Thoracic aorta (tissue), 2 donors: ENCODE measurements around the gene CLPSL2. TPM values are rescaled to one million over a fixed set of nuclear protein-coding genes. Genes with fewer than 3 reads are reported as not detected.

ENCODE experiments used
- ATAC-seq: fragments of 150-250 bp; one replicate; pipeline ENCODE4 v1.8.0; 2017; ENCODE audit warnings: low read depth; ENCODE audit not compliant: insufficient number of reproducible peaks, low FRiP score
- DNase-seq: peaks from one replicate; pipeline ENCODE4 v3.0.0-alpha.2; 2020; ENCODE audit warnings: low spot score
- H3K27ac ChIP-seq, 2 donors: fragments of 200-600 bp; sonication (generic); 1 replicate in 1 of 2; 2 replicates in 1 of 2; pipeline ENCODE4 v1.5.1; 2016; ENCODE audit warnings: mild to moderate bottlenecking in 2 of 2, moderate library complexity in 2 of 2
- H3K27me3 ChIP-seq: fragments of 200-600 bp; sonication (generic); replicated peaks from 2 replicates; pipeline ENCODE4 v1.6.0; 2016; ENCODE audit warnings: mild to moderate bottlenecking; ENCODE audit not compliant: insufficient read depth
- H3K36me3 ChIP-seq: fragments of 200-600 bp; sonication (generic); one replicate; pipeline ENCODE4 v1.5.1; 2016
- H3K4me1 ChIP-seq, 2 donors: fragments of 200-600 bp; sonication (generic); 1 replicate in 1 of 2; 2 replicates in 1 of 2; pipeline versions ENCODE4 v1.5.1 to v1.6.0; 2016; ENCODE audit warnings: low read depth in 2 of 2, mild to moderate bottlenecking in 1 of 2; ENCODE audit not compliant: control insufficient read depth in 1 of 2
- H3K4me3 ChIP-seq: fragments of 200-600 bp; sonication (generic); 2 replicates; pipeline ENCODE4 v1.5.1; 2016; ENCODE audit warnings: mild to moderate bottlenecking
- H3K9me3 ChIP-seq: fragments of 200-600 bp; sonication (generic); 2 replicates; pipeline ENCODE4 v1.5.1; 2016
- CTCF ChIP-seq: fragments of 200-600 bp; sonication (generic); IDR thresholded peaks from one replicate; pipeline ENCODE4 v1.5.1; 2019; ENCODE audit warnings: antibody characterized with exemption
- total RNA-seq, 2 donors: library from RNA; depleted of rRNA; stranded (reverse); fragments of >200 nt; gene quantifications; one replicate each; pipeline versions ENCODE4 v1.1.0 to v1.2.3, GENCODE V29; 2016

Gene CLPSL2
- total RNA-seq, 2 donors from 2014 or later = not detected

GRCh38 chr6:35757456-35758123 lies 18.8 kb upstream of the CLPSL2 start:
- Histone ChIP-seq H3K27ac (no peak overlapping the region), H3K4me1 (no peaks in the 10 kb centered on the region), H3K36me3 (no peaks in the 10 kb centered on the region), H3K9me3 (no peaks in the 10 kb centered on the region), H3K4me3 (no peak overlapping the region), H3K27me3 (no peaks in the 10 kb centered on the region)
- no peak for ATAC-seq
- DNase-seq = no peak
- TF ChIP-seq CTCF = no peak

- Histone ChIP-seq H3K9me3 (no peaks in the 10 kb centered on the region), H3K4me3 (no peak overlapping the region), H3K27me3 (no peaks in the 10 kb centered on the region), H3K4me1 (no peaks in the 10 kb centered on the region), H3K36me3 (no peaks in the 10 kb centered on the region), H3K27ac (no peak overlapping the region)
- ATAC-seq = no peak
- no peak for TF ChIP-seq CTCF
- DNase-seq = no peak
These were observed 17.0 kb upstream of the CLPSL2 start for GRCh38 chr6:35759426-35759825.

GRCh38 chr6:35765739-35766138 lies 10.7 kb upstream of the CLPSL2 start:
- no peak overlapping the region for H3K4me3 ChIP-seq
- ATAC-seq (no peak), DNase-seq (no peak)
- H3K4me1 ChIP-seq = no peaks in the 10 kb centered on the region
- no peaks in the 10 kb centered on the region for H3K9me3 ChIP-seq
- TF ChIP-seq CTCF = no peak
- no peaks in the 10 kb centered on the region for H3K36me3 ChIP-seq
- H3K27me3 ChIP-seq = no peaks in the 10 kb centered on the region
- H3K27ac ChIP-seq = no peak overlapping the region

- DNase-seq (no peak), ATAC-seq (no peak)
- no peak for TF ChIP-seq CTCF
- no peaks in the 10 kb centered on the region for H3K4me1 ChIP-seq
- H3K27ac ChIP-seq = no peak overlapping the region
- H3K4me3 ChIP-seq = no peak overlapping the region
- no peaks in the 10 kb centered on the region for H3K9me3 ChIP-seq
- H3K36me3 ChIP-seq = no peaks in the 10 kb centered on the region
- no peaks in the 10 kb centered on the region for H3K27me3 ChIP-seq
These were observed 7.2 kb upstream of the CLPSL2 start for GRCh38 chr6:35769211-35769610.

- peaks cover 0 to under 1% of the 10 kb centered on the region in 2 donors for H3K4me1 ChIP-seq
- no peaks in the 10 kb centered on the region for H3K9me3 ChIP-seq
- TF ChIP-seq CTCF = no peak
- no peaks in the 10 kb centered on the region for H3K36me3 ChIP-seq
- H3K27ac ChIP-seq = no peak overlapping the region
- peaks cover 1% of the 10 kb centered on the region for H3K27me3 ChIP-seq
- H3K4me3 ChIP-seq = no peak overlapping the region
- ATAC-seq = no peak
- DNase-seq = no peak
These were observed 5.1 kb upstream of the CLPSL2 start for GRCh38 chr6:35771343-35771627.
